SK-N-SH (cell line): ENCODE measurements around the gene ULK1. TPM values are rescaled to one million over a fixed set of nuclear protein-coding genes. Genes with fewer than 3 reads are reported as not detected.
"Not testable (repeated sequence)": the region's sequence is repeated elsewhere in the genome, so short reads cannot be mapped to it uniquely, and the experiment has no call there.

Experiments
- CTCF ChIA-PET: fragments of 300-600, 350-600 bp; formaldehyde crosslinking; extraction: SDS; loops from one replicate; lab custom pipeline; 2021; lab: Yijun Ruan, JAX
- POLR2A ChIA-PET: fragments of 350-600 bp; sonication (Branson Sonifier 250); formaldehyde crosslinking; extraction: SDS; loops from one replicate; lab custom pipeline; 2020; ENCODE audit warnings: antibody characterized with exemption, inconsistent platforms; lab: Yijun Ruan, JAX
- DNase-seq: peaks from one replicate; pipeline ENCODE4 v3.0.0; 2012
- H2AFZ ChIP-seq: fragments of 200-600 bp; sonication (generic); 2 replicates; pipeline ENCODE4 v1.8.1; 2016; ENCODE audit warnings: antibody characterized with exemption, mild to moderate bottlenecking, low read depth
- H3F3A ChIP-seq: fragments of 200-600 bp; sonication (generic); replicated peaks from 2 replicates; pipeline ENCODE3; 2016; ENCODE audit warnings: antibody characterized with exemption, mild to moderate bottlenecking; ENCODE audit not compliant: insufficient read depth
- H3K27ac ChIP-seq, 2 experiments: fragments of 200-500 bp in 1 of 2; fragments of 200-600 bp in 1 of 2; sonication (Bioruptor generic) in 1 of 2; sonication (generic), shearing (Covaris generic) in 1 of 2; 2 replicates each; pipeline versions ENCODE4 v1.5.1 to v1.6.1; 2014 to 2016; ENCODE audit warnings: low read depth in 2 of 2, inconsistent platforms in 1 of 2, low read length in 1 of 2, mild to moderate bottlenecking in 1 of 2, mixed read lengths in 1 of 2
- H3K27me3 ChIP-seq: fragments of 200-600 bp; sonication (generic), shearing (Covaris generic); 2 replicates; pipeline ENCODE4 v1.6.1; 2016; ENCODE audit warnings: mixed run types; ENCODE audit not compliant: insufficient read depth
- H3K36me3 ChIP-seq, 2 experiments: fragments of 200-500 bp in 1 of 2; fragments of 200-600 bp in 1 of 2; sonication (Bioruptor generic) in 1 of 2; sonication (generic) in 1 of 2; replicated peaks in 1 of 2; 2 replicates each; pipeline versions ENCODE3 to v1.5.1; 2014 to 2016; ENCODE audit warnings: low read length in 1 of 2, mild to moderate bottlenecking in 1 of 2; ENCODE audit not compliant: insufficient read depth in 2 of 2, control insufficient read depth in 1 of 2
- H3K4me1 ChIP-seq, 2 experiments: fragments of 200-500 bp in 1 of 2; fragments of 200-600 bp in 1 of 2; sonication (Bioruptor generic) in 1 of 2; sonication (generic), shearing (Covaris generic) in 1 of 2; 2 replicates each; pipeline versions ENCODE4 v1.5.1 to v1.6.1; 2014 to 2016; ENCODE audit warnings: low read depth in 1 of 2, low read length in 1 of 2, mixed run types in 1 of 2; ENCODE audit not compliant: insufficient read depth in 2 of 2, control insufficient read depth in 1 of 2
- H3K4me2 ChIP-seq: fragments of 200-600 bp; sonication (generic), shearing (Covaris generic); 2 replicates; pipeline ENCODE4 v1.6.1; 2017; ENCODE audit warnings: mixed run types
- H3K4me3 ChIP-seq, 2 experiments: fragments of 200-500 bp in 1 of 2; fragments of 200-600 bp in 1 of 2; sonication (Bioruptor generic) in 1 of 2; sonication (generic), shearing (Covaris generic) in 1 of 2; 2 replicates each; pipeline versions ENCODE4 v1.5.1 to v1.8.1; 2014 to 2016; ENCODE audit warnings: low read depth in 2 of 2, inconsistent platforms in 1 of 2, low read length in 1 of 2, mild to moderate bottlenecking in 1 of 2, mixed read lengths in 1 of 2, moderate library complexity in 1 of 2
- H3K79me2 ChIP-seq: fragments of 200-600 bp; sonication (generic); 2 replicates; pipeline ENCODE4 v1.8.1; 2017; ENCODE audit warnings: mild to moderate bottlenecking; ENCODE audit not compliant: insufficient read depth
- H3K9ac ChIP-seq: fragments of 200-600 bp; sonication (generic); 2 replicates; pipeline ENCODE4 v1.6.1; 2017; ENCODE audit warnings: mixed run types
- H3K9me2 ChIP-seq: fragments of 200-600 bp; sonication (generic); 2 replicates; pipeline ENCODE4 v1.6.1; 2017; ENCODE audit warnings: mixed run types
- H3K9me3 ChIP-seq: fragments of 200-600 bp; sonication (generic); 2 replicates; pipeline ENCODE4 v1.6.1; 2017; ENCODE audit warnings: mixed run types, mild to moderate bottlenecking, moderate library complexity
- H4K20me1 ChIP-seq: fragments of 200-600 bp; sonication (generic); 2 replicates; pipeline ENCODE4 v1.6.1; 2017; ENCODE audit warnings: mild to moderate bottlenecking, mixed run types; ENCODE audit not compliant: insufficient read depth
- EP300 ChIP-seq, 2 experiments: IDR thresholded peaks; 2 replicates each; pipeline versions ENCODE4 v1.4.0 to v1.6.1; 2012; ENCODE audit warnings: borderline replicate concordance in 1 of 2, low read depth in 1 of 2, low read length in 1 of 2
- FOSL2 ChIP-seq: IDR thresholded peaks from 2 replicates; pipeline ENCODE4 v1.4.0; 2012; ENCODE audit warnings: low read depth, mild to moderate bottlenecking, moderate library complexity, borderline replicate concordance
- FOXM1 ChIP-seq: IDR thresholded peaks from 2 replicates; pipeline ENCODE4 v1.4.0; 2012; ENCODE audit warnings: low read depth, mild to moderate bottlenecking
- GATA2 ChIP-seq: sonication (generic); formaldehyde crosslinking; IDR thresholded peaks from 2 replicates; pipeline ENCODE4 v1.5.0; 2020; ENCODE audit warnings: mild to moderate bottlenecking, missing genetic modification reagents
- IRF3 ChIP-seq: fragments of 150-350 bp; IDR thresholded peaks from 2 replicates; pipeline ENCODE4 v1.6.1; 2016; ENCODE audit warnings: mild to moderate bottlenecking, low read depth, low read length
- JUND ChIP-seq: IDR thresholded peaks from 2 replicates; pipeline ENCODE4 v1.4.0; 2012
- MEF2A ChIP-seq: IDR thresholded peaks from 2 replicates; pipeline ENCODE4 v1.4.0; 2012; ENCODE audit warnings: low read depth, borderline replicate concordance
- POLR2AphosphoS5 ChIP-seq: IDR thresholded peaks from 2 replicates; pipeline ENCODE4 v1.6.1; 2012; ENCODE audit warnings: low read depth, low read length
- REST ChIP-seq: IDR thresholded peaks from 2 replicates; pipeline ENCODE4 v1.6.1; 2012; ENCODE audit warnings: mild to moderate bottlenecking, low read depth, low read length, moderate library complexity
- RFX5 ChIP-seq: IDR thresholded peaks from 2 replicates; pipeline ENCODE4 v1.6.1; 2012; ENCODE audit warnings: mild to moderate bottlenecking, improper control_type of control experiment, low read length
- SMC3 ChIP-seq: IDR thresholded peaks from 2 replicates; pipeline ENCODE4 v1.6.1; 2012; ENCODE audit warnings: low read depth, low read length, improper control_type of control experiment
- TEAD4 ChIP-seq: IDR thresholded peaks from 2 replicates; pipeline ENCODE4 v1.4.0; 2012; ENCODE audit warnings: mild to moderate bottlenecking, borderline replicate concordance; ENCODE audit not compliant: insufficient read depth
- YY1 ChIP-seq: IDR thresholded peaks from 2 replicates; pipeline ENCODE4 v1.4.0; 2012; ENCODE audit warnings: low read depth, mild to moderate bottlenecking
- WGBS: methylation state at CpG from one replicate; pipeline ENCODE4 v1.1.6; 2017; ENCODE audit warnings: low lambda C conversion rate; 5-methylcytosine and 5-hydroxymethylcytosine counted together
- polyA plus RNA-seq, 3 experiments: library from polyadenylated mRNA; depleted of rRNA; stranded (reverse); fragments of >200 nt; gene quantifications; 2 replicates each; pipeline ENCODE4 v1.2.3, GENCODE V29; 2012

The ULK1 gene
- polyA plus RNA-seq, 1 of the 3 experiments (the other 2 are of a cell fraction) = 10.7 TPM

- Histone ChIP-seq H3K36me3 (peaks cover 15 to 18% of the 10 kb centered on the region in 2 experiments), H3K79me2 (peaks cover 89% of the 10 kb centered on the region), H3K4me1 (peaks cover 8 to 17% of the 10 kb centered on the region in 2 experiments; a peak in 2 of 4 replicates), H4K20me1 (peaks cover 86% of the 10 kb centered on the region)
- DNase-seq, POLR2A ChIA-PET, H2AFZ ChIP-seq, H3K27ac ChIP-seq, H3F3A ChIP-seq, H3K9ac ChIP-seq, H3K4me2 ChIP-seq, H3K9me3 ChIP-seq, H3K4me3 ChIP-seq, H3K9me2 ChIP-seq, H3K27me3 ChIP-seq: not testable (repeated sequence)
- CTCF ChIA-PET = interaction anchor here (1.2 kb wide), 1 partner anchor 130 kb away, joined by 3 read pairs; no protein-coding TSS in a partner anchor
- 100% methylated on average over 10 of the region's 30 CpGs for WGBS
Observed at GRCh38 chr12:131960590-131961325, 66.3 kb downstream of the ULK1 start.

GRCh38 chr12:131961328-131961727 is 66.9 kb downstream of the ULK1 start:
- H3K9me3 ChIP-seq, H3K27ac ChIP-seq, H3F3A ChIP-seq, POLR2A ChIA-PET, H3K9me2 ChIP-seq, DNase-seq, H3K4me3 ChIP-seq, H3K9ac ChIP-seq, CTCF ChIA-PET, H2AFZ ChIP-seq, H3K4me2 ChIP-seq, H3K27me3 ChIP-seq: not testable (repeated sequence)
- Histone ChIP-seq H3K4me1 (peaks cover 8 to 17% of the 10 kb centered on the region in 2 experiments; a peak in 2 of 4 replicates), H3K79me2 (peaks cover 89% of the 10 kb centered on the region), H3K36me3 (peaks cover 15 to 18% of the 10 kb centered on the region in 2 experiments), H4K20me1 (peaks cover 86% of the 10 kb centered on the region)
- WGBS = 80% methylated on average over 2 of the region's 20 CpGs

- Histone ChIP-seq H3K27ac (no peak overlapping the region), H3K4me1 (peaks cover 8 to 17% of the 10 kb centered on the region in 2 experiments; a peak in 2 of 4 replicates), H3K36me3 (peaks cover 15 to 18% of the 10 kb centered on the region in 2 experiments), H3K9me3 (no peaks in the 10 kb centered on the region), H3K79me2 (peaks cover 89% of the 10 kb centered on the region), H4K20me1 (peaks cover 84% of the 10 kb centered on the region), H3K27me3 (no peaks in the 10 kb centered on the region), H2AFZ (no peak overlapping the region), H3K4me2 (no peak overlapping the region), H3K9me2 (no peaks in the 10 kb centered on the region), H3K4me3 (no peak overlapping the region), H3F3A (peaks cover 10% of the 10 kb centered on the region), H3K9ac (no peak overlapping the region)
- 95% methylated on average over 8 of the region's 8 CpGs for WGBS
- TF ChIP-seq TEAD4 (no peak), REST (no peak), FOXM1 (no peak), JUND (no peak), FOSL2 (no peak), RFX5 (no peak), SMC3 (no peak), EP300 (IDR thresholded peaks at IDR 0.05; ENCODE audit: borderline replicate concordance in 1 of 2, low read depth in 1 of 2, low read length in 1 of 2) (no peak), YY1 (no peak), MEF2A (no peak), POLR2AphosphoS5 (no peak), GATA2 (no peak), IRF3 (no peak)
- ChIA-PET POLR2A (no interaction called here), CTCF (interaction anchor here (1.6 kb wide), 1 partner anchor 12 kb away, joined by 4 read pairs; the partner anchor contains the start of gene EP400)
- DNase-seq = no peak
Observed at GRCh38 chr12:131962069-131962468, 67.6 kb downstream of the ULK1 start.
